NOMO-1 treated with DMSO at 0.1 percent for 48 hours (cell line): Measurements from ENCODE around the gene NCK2.
A peak's percentile ranks its signal among the peaks of the same experiment; 100 is the strongest.

ENCODE experiments used
- DNase-seq: peaks from one replicate; lab custom pipeline; 2025; ENCODE audit not compliant: unreplicated experiment; lab: John Stamatoyannopoulos, UW

Gene NCK2

DNA sequence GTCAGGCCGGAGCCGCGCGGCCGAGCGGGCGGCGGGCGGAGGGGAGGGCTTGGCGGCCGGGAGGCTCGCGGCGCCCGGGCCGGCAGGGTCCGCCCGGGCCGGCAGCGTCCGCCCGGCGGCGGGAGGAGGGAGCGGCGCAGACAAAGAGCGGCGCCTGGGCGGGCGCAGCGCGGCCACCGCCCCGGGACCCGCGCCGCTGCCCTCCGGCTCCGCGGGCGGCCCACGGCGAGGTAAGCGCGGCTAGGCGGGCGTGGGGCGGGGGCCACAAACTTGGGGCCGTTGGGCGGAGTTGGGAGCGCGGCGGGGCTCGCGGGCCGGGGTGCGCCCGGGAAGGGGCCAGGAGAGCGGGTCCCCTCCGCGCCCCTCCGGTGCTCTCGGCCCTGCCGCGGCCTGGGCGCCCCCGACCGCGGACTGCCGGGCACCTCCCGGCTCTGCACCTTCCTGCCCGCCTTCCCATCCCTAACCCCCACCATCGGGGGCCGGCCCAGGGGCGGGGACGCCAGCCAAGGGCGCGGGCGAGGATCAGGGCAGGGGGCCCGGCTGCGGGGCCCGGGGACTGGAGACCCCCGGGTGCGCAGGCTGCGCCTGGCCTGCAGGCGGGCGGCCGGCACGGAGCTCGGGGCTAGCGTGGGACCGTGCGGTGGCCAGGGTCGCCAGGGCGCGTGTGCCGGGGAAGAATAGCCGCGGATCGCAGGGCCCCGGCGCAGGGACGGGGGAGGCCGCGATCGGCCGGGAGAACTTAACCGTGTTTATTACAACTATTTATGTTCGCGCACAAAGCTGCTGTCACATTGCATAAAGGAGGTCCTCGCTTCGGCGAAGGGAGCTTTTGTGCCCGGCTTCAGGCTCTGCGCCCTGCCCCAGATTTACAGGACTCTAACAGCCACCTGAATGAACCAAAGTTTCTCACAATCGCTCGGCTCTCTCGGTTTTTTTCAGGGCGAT lies at the start of gene NCK2:
TSS of gene NCK2 (plus strand) at position 4 of the 945 bp plus-strand sequence. CDS start 110,152 bp downstream, outside the sequence.
- DNase-seq, result no peak

DNA sequence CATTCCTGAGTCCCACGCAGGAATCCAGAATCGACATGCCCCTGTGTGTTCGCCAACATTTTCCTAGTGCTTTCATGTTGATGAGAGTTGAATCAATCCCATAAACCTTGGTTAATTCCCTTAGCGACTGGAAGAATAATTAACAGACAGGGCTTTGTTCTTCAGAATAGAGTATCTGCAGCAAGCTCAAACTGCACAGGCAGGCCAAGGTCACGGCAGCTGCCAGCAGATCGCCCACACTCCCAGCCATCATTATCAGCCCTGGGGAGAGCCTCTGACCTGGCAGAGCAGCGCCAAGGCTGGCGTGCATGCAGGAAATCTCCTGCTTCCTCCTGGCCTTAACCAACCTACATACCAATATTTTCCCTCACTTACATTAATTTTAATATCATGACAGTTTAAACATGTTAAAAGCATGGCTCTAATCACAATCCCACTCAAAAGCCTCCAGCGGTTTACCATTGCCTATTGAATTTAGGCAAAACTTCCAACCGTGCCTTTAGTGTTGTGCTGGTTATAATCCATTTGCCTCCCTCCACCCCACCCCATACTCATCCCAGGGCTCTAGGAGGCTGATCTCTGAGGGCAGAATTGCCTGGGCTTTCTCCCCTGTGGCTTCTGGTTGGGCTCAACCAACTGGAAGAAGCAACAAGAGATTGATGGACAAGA lies 46.8 kb upstream of the NCK2 start:
- DNase-seq, result no peak

DNA sequence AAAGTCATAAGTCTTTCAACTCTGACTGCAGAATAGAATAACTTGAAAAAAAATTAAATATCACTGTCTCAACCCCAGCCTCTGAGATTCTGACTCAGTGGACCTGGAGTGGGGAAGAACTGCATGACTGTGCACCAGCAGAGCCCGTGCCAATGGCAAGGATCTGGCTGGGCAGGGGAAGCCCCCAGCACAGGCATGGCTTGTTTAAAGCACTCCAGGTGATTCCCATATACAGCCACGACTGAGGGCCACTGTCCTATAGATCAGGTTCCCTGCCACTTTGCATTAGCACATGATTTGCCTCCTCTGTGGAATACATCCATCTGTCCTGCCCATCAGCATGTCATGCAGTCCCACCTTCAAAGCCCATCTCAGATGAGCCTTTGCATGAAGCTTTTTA lies 45.9 kb upstream of the NCK2 start:
- no peak for DNase-seq

DNA sequence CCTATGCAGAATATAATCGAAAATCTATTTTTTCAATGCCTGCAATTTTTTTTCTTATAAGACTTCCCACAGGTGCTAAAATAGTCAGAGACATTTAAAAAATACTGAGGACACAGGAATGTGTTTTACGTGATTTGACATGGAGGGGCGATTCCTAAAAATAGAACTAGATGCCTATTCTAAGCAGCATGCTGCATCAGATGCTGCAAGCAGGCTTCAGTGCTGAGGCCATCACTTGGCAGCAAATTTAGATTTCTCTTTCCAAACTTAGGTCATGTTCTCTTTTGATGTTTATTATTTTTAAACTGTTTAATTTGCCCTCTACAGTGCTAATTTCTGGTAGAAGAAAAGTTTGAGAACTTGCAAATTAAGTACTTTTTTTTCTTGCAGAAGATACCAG lies 43.7 kb upstream of the NCK2 start:
- no peak for DNase-seq

DNA sequence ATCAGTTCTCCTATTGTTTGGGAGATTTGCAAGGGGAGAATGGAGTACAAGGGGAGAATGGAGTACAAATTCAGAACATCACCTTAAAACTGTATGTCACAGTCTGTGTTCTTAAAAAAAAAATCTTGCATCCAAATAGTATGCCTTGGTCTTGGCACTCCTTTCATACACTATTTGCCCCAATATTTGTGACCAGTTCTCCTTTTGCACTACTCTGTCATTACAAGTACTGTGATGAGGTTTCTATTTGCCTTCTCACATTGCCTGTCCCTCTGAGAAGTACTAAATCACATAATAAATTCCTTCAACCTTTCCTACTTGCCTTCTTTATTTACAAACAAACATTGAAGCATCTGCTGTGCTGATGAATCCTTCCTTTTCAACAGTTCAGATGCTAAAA lies 36.0 kb upstream of the NCK2 start:
- DNase-seq, result no peak

DNA sequence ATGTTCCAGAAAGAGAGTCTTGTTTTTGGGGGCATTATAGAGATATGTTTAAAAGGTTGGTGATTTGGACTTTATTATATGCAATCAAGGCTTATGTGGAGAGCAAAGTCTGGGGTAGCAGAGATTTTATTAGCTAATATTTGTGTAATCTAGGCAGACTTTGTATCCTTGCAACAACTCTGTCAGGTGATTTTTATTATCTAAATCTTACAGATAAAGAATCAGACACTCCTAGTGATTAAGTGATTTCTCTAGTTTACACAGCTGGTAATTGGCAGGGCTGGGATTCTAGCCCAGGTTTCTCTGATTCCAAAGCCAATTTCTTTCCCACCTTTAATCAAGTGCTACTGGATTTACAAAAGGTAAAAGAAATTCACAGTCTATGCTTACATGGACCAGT lies 33.3 kb upstream of the NCK2 start:
- DNase-seq, result no peak

DNA sequence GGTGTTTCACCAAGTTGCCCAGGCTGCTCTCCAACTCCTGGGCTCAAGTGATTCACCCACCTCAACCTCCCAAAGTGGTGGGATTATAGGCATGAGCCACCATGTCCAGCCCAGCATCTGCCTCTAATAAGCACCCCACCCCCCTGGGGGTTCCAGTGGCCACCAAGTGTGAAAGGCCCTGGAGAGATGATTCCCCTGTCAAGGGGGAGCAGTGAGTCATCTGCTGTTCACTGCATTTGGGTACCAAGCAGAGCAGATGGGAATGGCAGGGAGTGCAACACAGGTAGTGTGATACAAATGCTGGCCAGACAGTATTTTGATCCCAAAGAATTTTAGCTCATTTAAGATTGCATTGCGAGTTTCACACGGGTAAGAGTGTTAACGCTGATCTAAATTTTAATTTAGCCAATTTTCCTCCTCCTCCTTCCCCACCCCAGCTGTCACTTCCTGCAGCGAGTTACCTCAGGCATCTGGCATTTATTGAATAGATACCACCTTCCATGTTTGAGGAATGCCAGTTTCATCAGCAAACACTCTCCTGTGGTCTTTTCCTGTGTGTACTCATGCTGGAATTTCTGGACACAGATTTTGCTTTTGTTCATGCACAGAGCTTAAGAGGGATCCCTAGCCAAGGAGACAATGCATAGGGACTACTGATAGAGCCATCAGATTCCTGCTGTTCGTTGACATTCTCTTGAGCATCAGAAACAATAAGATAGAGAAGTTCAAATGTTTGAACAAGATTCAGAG lies 32.4 kb upstream of the NCK2 start:
- no peak for DNase-seq

DNA sequence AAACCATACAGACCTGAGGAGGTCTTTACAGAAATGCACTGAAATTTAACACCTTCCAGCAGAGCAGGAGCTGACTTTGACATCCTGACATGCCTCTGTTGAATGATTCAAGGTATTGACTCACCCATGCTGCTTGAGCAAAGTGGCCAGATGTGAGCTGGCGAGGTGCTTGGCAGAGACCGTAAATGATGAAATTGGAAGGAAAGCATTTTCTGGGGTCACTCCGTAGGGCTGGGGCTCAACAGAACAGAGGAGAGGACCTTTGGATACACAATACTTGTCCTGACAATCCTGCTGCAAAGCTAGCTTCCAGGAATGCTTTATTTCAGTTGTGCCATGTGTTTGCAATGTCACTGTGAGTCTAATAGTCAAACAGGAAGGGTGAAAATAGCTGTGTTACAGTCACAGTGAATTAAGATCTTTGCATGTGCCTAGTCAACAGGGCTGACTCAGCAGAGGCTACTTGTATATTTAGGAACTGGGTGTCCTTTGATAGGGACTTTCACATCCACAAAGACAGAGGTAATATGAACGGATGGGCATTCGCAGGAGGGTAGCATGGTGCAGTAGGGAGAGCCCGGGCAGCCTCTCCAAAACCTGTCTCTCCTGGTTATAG lies 31.6 kb upstream of the NCK2 start:
- DNase-seq, result peak; percentile 77

DNA sequence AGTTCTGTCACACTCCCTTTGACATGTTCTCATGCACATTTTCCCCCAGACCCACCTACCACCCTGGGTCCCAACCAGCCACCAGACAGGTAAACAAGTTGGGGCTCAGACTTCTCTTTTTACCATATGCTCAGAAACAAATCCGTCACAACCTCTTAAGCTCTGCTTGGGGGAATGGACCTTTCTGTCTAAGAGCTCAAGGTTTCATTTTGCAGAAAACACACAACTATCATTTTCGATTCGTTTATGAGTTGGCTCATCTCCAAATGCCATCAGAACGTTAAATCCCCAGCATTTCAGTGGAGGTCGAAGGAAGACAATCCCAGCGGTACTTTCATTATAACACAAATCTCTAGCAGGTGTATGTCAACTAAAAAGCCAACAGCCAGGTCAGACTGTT lies 30.6 kb upstream of the NCK2 start:
- DNase-seq, result no peak

DNA sequence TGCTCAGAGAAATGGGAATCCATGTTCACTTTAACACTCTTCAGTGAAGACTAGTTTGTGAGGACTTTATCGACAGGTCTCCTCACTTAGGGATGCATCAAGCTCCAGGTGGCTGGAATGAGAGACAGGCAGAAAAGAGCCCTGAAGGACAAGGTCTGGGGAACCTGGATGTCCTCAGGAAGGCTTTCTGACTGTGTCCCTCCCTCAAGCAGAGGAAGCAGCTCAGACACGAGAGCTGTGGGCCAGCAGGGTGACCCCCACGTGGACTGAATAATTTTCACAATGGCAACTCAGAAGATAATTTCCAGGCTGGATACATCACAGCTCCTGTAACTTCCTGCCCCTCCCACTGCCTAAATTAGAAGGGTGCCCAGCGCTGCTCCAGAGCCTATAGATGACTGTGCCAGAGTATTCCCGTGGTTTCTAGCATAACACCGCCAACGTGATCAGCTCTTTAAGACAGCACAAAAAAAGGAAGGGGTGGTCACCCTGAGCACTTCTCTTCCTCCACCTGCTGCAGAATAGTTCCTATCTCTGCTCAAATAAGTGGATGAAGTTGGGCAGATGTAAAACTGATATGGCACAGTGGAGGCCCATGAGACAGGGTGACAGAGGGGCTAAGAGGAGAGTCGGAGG lies 25.7 kb upstream of the NCK2 start:
- DNase-seq, result peak; percentile 4

DNA sequence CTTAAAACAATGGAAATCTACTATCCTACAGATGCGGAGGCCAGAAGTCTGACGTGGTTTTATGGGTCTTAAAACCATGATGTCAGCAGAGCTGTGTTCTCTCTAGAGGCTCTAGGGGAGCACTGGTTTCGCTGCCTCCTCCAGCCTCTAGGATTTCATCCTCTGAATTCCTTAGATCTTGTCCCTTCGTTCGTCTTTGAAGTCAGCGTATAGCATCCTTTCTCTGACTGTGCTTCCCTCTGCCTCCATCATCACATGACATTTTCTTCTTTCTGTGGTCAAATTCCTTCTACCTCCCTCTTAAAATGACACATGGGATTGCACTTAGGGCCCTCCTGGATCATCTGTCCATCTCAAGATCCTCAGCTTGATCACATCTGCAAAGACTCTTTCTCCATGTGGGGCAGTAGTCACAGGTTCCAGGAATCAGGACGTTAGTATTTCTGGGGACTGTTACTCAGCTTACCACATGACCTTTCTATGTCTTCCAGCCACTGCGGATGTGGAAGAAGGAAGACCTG lies 22.7 kb upstream of the NCK2 start:
- DNase-seq, result no peak

DNA sequence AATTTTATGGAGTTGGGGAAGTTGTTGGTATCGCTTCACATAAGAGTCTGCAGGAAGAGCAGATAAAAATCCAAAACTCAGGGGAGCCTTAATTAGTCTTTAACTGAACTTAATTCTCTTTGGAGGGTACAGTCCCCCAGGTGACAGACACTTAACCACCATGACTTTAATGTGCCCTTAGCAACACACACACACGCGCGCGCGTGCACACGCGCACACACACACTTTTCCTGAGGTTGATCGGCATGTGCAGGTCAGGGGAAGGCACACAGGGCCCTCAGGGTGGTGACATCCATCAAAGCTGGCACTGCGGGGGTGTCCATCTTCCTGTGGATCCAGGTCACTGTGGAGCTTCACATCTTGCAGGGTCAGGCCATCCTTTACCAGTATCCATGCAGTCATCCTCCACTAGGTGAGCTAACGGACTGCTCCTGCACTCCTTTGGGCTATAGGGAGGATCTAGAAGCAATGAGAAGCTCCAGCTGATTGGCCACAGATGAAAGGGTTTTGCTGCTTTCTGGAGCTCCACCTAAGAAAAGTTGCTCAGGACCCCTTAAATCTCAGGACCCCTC lies 21.9 kb upstream of the NCK2 start:
- DNase-seq, result no peak

DNA sequence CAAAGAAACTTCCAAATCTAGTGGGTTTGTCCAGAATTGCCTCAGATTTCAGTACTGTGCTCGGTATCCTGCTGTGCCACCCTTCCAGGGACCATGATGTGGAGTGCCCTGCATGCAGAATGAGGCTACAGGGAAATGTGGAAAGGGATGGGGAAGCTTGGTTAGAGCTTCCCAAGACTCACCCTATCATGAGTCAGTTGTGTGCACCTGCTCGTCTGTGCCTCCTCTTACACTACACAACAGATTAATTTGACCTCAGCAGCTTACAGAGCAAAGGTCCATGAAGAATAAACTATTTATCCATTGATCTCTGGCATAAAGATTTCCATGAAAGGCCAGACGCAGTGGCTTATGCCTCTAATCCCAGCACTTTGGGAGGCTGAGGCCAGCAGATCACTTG lies 21.3 kb upstream of the NCK2 start:
- DNase-seq, result no peak

DNA sequence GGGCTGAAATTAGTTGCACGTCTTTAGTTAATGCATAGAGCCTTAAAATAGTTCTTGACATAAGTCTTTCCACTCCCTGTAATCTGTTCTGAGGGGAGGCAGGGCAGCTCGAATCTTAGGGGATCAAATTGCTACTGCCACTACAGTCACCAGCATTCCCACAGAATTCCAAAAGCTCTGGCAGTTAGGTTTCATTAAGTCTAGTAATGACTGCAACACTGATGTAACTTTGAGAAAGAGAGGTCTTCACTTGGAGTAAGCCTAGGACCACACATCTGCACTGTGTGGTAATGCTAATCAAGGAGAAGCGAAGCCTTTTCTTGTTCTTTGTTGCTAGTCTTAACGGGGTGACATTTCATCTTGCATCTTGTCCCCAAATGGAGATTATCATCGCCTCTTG lies 19.3 kb upstream of the NCK2 start:
- no peak for DNase-seq

DNA sequence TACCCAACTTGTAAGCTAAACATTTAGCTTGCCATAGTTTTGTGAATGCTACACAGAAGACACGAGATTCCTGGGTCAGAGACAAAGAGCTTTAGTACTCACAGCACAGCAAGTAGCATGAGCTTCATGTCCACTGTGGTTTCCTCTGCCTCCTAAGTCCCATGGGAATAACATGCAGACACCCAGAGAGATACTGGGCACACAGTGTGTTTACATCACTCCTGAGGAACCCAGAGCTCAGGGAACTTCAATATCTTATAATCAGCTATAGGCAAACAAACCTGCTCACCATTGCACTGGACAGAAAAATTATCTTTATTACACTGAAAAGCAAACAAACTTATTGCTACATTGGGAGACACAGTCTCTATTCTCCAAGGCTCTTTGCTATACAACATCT lies 14.5 kb upstream of the NCK2 start:
- DNase-seq, result no peak

DNA sequence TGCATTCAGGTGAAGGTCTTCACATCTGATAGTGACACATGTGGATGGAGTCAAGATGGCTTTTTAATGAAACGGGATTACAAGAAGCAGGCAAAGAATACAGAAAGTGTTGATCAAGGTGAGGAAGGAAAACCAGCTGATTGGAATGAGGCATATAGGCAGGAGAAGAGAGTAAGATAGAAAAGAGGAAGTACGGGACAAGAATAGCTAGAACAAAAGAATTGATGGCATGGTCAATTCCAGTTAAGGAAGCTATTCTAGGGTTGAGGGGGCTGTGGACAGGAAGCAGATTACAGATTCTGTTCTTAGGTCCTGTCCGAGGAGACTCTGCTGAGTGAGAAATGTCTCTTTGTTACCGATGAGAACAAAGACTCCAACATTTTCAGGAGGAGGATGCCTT lies 13.2 kb upstream of the NCK2 start:
- peak; percentile 55 for DNase-seq

DNA sequence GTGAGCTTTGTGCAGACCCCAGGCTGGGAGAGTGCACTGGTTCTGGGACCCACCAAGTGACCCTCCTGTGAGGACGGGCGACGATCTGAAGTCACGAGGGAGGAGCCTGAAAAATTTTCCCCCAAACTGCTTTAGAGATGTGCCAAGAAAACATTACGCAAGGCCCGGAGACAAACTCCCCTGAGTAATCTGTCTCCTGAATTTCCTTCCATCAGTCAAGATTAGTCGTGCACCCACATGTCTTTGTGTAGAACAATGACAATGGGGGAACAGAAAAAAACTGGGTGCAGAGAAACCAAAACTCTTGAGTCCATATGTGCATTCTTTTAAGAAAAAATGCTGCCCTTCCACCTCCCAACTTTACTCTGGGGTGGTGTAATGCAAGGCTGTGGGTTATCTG lies 12.6 kb upstream of the NCK2 start:
- no peak for DNase-seq

DNA sequence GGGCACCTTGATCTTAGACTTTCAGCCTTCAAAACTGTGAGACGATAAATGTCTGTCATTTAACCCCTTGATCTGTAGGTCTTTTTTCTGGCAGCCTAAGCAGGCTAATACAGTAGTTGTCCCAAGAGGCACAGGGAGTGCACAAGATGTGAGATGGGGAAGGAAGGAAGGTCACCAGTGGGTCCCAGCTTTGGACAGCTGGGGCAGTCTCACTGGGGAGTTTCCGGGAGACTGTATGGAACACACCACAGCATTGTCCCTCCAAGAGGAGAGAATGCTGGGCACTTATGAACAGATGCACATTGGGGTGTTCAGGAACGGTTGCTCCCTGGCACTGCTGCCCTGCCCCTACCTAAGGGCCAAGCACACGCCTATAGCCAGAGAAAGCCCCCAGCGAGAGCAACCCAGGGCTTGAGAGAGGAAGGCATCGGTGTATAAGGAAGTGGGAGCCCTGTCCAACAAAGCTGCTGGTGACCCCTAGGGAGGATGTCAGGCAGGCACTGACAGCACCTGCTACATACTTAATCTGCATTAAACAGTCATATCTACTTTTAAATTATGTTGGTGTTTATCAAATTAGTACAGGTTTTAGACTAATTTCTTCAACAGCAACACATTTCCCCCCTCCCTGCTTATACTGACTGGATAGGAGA lies 11.6 kb upstream of the NCK2 start:
- peak; percentile 6 for DNase-seq

DNA sequence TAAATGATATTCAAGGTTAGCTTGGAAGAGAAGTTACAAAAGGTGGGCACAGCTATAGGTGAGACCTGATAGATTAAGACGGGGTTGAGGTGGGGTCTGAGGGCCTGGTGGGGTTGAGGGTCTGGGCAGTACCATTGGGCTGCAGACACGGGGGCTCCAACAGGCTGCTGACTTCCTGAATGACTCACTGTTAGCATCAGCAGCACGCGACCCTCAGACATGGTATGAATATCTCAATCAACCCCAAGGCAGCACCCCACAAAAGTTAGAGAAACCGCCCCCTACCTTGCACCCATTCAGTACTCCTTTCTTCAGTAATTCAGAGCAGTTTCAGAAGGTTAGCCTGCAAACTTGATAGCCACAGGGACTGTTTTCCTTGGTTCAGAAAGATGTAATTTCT lies 10.8 kb upstream of the NCK2 start:
- no peak for DNase-seq
